GM19193 (cell line): ENCODE results near the gene CA10.

Source experiments
- POLR2A ChIP-seq: IDR thresholded peaks from 4 replicates; pipeline ENCODE4 v1.6.1; 2011; ENCODE audit not compliant: insufficient read depth, insufficient read length; ENCODE audit errors: extremely low read depth

The CA10 gene

DNA sequence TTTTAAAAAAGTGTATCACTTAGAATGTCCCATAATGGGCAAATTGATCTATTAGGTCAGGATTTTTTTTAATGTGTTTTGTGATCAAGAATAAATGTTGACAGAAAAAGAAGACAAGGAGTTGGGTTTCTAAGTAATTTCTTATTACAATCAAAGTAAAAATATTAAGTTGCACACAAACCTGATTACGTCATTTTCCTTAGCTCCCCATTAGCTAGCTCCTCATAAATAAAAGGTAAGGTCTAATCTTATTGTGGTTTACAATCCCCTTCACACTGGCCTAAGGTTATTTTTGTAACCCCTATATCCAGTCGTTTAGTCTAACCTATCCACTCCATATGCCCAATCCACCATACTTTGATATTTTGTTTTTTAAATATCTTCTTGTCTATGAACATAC, 7.6 kb downstream of the CA10 start:
- no peak for TF ChIP-seq POLR2A

DNA sequence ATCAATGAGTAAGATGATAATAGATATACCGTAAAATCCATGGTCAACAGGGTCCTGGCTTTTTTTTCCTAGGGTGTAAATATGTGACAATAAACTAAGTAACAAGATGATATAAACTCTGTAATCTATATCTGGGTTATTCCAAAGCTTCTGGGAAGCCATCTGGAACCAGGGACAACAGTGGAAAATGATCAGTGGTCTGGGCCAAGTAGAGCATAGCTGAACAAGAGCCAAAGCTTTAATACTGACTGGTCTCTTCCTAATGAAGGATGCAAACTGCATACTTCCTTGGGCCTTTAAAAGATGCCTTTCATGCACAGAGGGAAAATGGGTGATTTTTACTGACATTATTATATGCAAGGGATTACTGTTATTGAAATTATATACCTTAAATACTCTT, 8.9 kb downstream of the CA10 start:
- no peak for TF ChIP-seq POLR2A

DNA sequence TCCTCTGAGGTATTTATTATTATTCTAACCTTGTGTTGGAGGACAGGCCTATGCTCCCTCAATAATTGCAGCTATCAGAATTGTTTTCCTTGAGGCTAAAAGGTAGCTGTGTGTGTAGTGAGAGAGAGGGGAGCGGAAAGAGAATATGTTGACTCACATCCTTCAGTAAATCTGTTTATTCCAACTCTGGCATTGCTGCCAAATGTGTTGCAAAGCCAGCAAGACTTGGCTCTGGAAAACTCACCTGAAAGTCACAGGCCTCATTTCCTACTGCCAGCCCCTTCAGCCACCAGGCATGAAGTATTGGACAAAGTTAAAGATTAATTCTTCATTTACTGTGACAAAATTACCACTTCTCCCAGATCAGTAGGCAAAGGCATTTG, 9.6 kb downstream of the CA10 start:
- no peak for TF ChIP-seq POLR2A

DNA sequence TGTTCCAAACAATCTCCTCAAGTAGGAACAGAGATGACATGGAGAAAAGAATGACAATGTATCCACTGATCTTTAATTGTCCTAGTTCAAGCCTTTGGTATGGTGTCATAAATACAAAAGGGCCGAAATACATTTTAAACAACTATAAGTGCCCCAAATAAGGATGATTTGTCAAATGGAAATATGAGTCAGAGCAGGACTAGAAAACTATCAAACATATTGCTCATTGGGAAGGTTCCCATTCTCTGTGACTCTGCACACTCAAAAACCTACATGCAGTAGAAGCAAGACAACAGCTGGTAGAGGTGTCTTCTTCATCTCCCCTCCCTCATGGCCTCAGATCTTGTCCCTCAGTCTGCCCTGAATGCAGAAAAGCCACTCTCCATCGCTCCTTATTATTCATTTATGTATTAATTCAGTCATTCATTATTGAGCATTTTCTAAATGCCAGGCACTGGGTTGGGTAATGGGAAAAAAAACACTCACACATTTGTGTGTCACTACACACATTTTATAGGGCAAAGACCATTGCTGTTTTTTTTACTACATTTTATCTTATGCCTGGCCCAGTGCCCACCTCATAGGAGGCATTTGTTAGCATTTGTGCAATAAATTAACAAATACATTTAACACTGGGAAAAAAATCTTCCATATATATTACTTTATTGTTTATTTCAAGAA, 10.1 kb downstream of the CA10 start:
- no peak for TF ChIP-seq POLR2A

DNA sequence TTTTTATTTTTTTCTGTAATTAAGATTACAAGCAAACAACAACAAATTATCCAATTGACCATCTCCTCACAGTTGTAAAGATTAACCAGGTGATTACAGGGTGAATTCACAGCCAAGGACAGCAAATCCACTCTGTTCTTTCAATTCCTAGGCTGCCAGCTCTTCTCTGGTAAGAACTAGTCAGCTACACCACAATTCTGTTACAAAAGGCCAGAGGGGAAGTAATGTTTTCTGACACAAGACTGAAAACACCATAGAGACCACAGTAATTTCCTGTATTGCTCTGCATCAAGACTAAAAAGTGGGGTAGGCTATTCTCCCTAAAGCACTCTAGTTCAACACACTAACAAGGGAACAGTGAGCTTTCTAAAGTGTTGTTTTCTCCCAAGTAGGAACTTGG, 10.6 kb downstream of the CA10 start:
- no peak for TF ChIP-seq POLR2A

DNA sequence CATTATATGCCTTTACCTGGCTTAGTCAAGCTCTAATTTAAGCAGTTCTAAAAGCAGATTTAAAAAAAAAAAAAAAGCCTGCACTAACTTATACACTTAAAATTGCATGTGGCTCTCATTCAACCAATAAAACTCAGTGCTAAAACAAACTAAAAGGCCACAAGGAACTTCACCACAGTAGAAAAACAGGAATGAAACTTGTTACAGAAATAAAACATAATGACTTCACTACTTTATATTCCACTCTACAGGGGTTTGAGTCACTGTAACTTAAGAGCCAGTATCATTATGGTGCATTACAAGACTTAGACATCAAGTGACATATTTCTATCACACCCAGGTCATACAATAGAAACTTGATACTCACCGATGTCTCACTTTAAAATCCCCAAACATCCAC, 11.1 kb downstream of the CA10 start:
- TF ChIP-seq POLR2A: no peak

DNA sequence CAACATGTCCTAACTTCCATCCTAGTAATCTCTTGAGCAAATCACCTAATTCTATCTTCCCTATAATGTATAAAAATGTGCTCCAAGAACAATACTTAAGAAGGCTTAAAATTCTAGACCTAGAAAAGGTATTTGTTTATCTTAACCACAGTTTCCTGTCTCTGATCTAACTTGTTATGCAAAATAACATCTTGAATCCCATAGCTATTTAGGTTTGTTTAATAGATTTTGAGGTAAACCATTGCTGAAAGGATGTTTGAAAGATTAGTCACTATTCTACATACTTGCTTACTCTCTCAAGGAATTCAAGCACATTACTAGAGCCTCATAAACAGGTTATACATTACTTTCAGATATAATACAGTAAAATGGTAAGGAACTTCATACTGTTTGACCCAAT, 13.0 kb downstream of the CA10 start:
- TF ChIP-seq POLR2A: no peak

DNA sequence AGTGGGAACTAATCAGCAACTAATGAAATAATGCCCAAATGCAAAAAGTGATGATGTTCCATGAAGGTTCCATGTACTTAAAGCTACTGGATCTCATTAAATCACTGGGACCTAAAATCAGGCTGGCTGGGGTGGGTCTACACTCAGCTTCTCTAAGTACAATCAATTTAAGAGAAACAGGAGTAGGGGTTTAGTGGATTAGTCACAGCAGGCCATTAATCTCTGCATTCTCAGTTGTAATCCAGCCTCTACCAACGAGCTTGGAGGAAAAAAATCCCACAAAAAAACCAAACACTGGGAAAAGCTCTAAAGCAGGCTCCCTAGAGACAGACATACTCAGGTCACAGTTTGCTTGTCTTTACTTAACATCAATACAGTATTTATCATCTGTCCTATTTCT, 15.0 kb downstream of the CA10 start:
- no peak for TF ChIP-seq POLR2A

DNA sequence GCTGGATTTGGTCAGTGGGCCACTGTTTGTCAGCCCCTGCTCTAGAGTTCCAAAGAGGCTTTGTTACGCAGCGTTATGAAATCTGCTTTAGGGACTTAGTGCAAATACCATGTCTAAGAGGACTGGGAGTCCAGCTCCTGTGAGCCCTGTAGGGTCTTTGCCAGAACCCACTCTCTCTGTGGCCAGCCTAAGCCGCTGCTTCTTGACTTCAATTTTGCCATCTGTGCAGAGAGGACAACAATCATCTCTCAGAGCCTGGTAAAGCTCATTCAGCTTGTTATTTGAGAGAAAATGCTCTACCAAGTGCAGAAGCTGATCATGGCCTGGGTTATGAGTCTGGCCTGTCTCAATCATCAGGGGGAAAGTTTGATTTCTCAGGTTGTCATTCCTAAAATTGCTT, 17.9 kb downstream of the CA10 start:
- TF ChIP-seq POLR2A: no peak

DNA sequence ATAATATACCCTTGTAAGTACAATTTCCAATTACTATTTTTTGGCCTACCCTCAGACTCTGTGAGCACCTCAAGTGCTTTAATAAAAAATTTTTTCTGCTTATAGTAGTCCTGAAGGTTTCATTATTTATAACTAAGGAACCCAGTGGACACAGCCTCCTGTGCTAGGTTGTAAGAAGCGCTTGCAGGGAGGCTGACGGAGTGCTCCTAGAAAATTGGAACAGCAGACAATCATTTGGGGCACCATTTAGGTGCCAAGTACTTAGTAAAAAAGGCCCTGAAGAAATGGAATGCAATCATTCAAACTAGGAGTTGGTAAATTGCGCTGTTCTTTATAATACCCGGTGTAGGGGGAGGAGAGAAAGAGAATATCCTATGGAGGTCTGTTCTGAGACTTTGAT, 19.8 kb downstream of the CA10 start:
- no peak for TF ChIP-seq POLR2A

DNA sequence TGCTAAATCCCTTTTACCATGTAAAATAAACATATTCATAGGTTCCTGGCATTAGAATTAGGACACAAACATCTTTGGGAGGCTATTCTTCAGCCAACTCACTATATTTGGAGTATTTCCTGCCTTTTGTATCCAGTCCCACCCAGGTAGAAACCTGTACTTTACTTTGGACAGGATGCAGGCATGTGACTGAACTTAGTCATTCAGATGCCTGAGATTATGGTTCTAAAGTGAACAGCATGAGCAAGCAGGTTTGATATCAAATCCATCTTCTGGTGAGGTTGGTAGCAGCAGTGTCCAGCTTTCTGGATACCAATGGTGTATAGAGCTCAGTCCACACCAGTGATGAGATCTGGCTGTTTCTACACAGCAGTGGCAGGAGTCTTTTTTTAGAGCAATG, 20.2 kb downstream of the CA10 start:
- TF ChIP-seq POLR2A: no peak

DNA sequence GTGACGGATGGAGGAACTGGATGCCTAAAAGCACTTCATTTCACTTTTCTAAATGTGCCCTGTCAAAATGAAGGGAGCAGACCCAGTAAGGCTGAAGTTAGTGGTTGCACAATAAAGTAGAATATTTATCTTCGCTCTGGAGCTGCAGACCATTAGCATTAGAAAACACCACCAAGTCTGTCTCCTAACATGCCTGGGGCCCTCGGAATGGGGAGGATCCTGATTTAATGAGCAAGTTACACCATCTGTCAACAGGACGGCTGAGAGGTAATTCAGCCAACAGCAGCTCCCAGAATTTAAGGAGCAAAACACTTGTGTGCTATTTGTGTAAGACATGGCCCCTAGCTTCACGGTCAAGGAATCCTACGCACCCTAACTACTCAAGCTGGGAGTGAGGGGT, 22.3 kb downstream of the CA10 start:
- TF ChIP-seq POLR2A: no peak

DNA sequence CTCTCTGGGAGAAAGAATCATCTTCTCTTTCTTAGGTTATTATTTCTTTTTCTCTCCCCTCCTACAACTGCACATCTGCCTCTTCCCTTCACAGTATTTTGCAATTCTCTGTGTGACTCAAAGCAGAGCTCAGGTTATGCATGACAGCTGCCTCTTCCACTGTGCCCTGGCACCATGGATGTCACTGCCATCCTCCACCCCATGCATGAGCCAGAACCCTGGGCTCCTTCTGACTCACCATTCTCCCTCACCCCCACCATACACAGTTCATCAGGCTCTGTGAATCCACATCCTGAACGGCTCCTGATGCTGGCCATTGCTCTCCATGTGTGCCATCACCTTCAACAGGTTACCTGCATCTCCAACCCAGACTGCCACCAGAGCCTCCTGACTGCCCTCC, 23.9 kb downstream of the CA10 start:
- no peak for TF ChIP-seq POLR2A

DNA sequence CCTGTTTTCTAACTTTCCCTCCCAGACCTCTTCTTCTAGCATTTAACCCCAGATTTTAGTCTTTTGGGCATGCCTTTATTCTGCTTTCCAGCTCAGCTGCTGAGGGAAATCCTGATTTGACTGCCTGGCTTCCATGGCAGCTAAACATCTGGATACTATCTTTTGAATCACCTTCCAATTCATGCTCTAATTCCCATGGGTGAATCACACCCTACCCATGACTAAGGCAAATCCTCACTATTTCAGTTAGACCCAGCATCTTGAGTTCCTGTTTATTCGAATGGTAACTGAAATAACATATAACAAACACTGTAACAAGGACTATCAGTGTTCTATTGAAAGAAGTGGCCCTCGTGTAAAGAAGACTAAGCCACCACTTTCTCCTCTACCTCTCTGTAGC, 29.8 kb downstream of the CA10 start:
- TF ChIP-seq POLR2A: no peak

DNA sequence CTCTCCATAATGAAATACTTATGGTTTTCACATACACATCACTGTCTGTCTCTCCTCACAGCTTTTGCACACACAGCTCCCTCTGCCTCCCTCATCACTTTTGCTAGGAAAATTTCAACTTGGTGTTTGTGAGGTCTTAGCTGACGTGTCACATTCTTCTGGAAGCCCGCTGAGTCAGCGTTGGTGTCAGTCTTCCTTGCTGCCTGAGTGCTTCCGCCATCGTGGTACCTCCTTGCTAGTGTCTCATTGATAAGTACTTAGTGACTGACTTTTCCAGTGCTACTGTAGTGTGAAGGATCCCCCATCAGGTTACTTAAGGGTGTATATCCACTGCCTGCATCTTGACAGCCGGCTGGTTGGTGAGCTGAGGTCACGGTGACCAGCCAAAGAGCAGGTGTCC, 33.5 kb downstream of the CA10 start:
- no peak for TF ChIP-seq POLR2A

DNA sequence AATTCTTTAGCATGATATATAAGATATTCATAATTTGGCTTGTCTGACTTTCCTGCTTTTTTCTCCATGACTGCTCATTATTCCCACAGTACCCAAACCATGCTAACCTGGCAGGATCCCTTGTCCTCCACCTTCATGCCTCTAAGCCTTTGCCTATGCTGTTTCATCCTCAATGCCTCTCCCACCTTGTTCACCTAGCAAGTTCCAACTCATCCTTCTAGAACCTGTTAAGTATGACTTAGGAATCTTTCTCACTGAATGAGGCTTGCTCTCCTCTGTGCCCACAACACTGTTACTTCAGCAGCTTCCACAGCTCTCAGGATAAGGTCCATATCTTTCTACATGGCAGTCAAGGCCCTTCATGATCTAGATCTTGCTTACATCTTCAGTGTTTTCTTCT, 34.0 kb downstream of the CA10 start:
- no peak for TF ChIP-seq POLR2A

DNA sequence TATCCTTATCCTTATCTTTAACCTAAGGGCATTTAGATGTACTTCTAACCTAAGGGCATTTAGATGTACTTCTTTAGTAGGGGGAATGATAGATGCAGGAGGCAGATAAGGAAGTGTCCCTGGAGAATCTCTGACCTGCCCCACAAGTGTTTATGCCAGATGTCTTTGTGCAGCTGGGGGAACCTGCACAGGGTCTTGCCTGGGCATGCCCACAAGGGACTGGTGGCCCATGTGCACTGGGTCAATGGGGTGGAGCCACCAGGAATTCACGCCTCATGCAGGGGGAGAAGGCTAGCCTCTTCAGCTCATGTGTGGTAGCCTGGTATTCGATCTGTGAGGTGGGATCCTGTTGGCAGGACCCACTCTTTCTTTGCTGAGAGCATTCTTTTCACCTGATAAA, 38.0 kb downstream of the CA10 start:
- TF ChIP-seq POLR2A: no peak
